ENCODE results near the gene KY.

The KY gene

DNA sequence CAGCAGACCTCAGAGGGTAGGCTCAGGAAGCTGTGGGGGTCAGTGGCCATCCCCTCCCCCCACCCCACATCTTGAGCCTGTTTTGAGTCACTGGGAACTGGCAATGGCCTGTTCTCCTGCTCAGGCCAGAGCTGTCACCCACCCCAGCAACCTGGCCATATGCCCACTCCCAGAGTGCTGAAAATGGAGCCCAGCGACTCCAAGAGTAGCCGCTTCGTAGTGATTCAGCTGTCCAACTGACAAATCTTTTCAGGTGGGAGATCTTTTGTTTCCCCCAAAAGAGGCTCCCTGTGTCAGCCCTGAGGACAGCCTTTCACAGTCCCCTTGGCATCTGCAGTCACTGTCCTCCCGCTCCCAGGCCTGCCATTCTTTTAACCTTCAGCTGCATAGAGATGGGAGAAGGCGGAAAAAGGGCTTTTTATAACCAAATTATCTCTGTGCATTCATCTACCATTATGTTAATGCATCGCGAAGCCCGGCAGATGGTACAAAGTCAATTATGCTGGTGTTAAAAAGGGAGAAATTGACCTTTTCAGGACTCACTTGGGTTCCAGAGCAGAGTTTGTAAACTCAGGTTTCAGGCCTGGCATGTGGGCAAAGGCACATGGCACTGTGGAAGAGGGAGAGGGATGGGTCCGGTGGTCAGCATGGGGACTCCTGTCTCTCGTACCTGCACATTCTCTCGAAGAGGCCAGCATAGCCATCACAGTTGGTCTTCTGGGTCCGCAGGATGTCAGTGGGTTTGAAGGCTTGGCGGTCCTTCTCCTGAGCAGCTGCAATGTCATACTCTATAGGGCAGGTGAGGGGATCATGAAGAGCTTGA lies 32.1 kb downstream of the KY start:
- no peak for DNase-seq

DNA sequence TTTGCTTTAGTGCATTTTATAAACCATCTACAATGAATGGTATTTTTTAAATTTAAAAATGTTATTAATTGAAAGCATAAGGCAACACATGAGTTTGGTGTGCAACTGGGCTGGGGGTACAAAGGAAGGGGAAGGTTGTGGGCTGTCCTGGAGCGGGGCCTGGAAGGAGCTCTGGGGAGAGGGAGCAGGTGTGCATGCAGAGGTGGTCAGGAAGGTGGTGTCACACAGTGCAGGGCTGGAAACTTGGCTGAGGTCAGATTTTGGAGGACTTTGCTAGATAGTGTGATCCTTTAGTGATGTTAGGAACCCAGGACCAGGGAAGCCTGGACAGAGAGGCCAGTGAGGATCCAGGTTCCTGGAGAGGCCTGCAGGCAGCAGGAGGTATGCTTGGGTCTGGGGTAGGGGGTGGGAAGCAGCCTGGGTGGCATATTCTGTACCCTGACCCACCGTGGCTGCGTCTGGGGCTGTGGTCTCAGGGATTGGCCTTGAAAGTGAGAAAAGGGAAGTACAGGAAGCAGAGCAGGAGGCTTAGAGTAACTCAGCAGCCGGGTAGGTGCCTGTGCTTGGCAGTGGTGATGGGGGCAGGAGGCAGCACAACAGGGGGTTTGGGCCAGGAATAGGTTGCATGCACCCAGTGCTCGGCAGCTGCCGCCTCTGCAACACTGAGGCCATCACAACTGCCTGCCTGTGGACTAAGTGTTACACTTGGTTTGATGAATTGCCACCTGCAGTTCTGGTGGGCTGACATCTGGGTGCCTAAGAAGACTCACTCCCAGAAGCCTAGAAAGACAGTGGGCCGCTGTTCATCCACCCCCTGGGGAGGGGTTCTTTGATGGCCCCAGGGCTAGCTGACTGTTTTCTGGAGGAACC lies 33.0 kb downstream of the KY start:
- no peak for DNase-seq

DNA sequence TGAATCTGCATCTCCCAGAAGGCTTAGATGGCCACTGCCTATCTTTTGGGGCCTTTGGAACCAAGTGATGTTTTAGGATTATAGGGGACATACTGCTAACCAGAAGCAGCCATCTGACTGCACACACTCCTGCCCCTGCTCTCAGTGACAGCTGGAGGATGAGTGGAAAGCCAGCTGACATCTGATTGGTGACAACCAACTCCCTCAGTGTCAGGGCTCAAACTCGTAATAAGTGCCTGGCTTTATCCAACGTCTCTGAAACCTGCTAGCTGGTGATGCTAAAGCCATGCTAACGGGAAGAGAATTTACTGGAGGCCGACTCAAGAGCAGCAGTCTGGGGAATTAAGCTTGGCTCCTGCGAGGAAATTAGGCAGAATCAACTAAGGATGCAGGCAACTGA lies 35.1 kb downstream of the KY start:
- DNase-seq: no peak

DNA sequence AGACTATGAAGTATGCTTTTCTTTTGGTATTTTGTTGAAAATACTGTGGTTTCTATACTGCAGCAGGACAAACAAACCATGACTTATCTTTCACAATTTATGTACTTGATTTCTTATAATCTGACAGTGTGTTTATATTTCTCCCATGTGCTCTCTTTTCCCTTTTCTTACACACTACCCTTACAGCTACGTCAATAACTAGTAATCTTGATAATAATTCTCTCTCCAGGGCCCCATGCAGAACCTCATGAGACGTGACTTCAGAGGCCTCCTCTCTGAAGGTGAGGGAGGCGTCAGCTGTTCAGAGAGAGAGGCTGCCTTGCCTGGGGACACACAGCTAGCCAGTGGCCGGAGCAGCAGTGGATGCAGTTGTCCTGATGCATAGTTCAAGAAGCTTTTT lies 35.9 kb downstream of the KY start:
- no peak for DNase-seq

DNA sequence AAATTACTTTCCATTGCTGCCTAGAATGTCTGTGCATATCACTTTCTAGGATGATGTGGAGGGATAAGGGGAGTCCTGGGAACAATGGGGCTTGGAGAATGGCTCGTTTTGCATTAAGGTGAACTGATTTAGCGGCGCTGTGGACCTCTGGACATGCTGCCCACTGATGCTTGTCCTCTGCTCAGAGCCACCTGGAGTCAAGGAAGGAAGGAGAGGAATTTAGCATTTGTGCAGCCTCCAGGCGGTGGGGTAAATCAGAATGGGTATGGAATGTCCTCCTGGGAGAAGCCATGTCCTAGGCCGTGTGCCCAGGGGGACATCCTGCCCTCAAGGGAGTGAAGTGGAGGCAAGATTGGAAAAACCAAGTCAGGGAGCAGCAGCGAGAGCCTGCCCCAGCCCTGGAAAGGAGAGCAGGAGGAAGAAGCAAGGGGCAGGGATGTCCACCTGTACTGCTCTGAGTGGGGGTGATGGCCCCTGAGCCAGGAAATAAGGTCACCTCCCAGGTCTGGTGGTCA lies 37.8 kb downstream of the KY start:
- no peak for DNase-seq

DNA sequence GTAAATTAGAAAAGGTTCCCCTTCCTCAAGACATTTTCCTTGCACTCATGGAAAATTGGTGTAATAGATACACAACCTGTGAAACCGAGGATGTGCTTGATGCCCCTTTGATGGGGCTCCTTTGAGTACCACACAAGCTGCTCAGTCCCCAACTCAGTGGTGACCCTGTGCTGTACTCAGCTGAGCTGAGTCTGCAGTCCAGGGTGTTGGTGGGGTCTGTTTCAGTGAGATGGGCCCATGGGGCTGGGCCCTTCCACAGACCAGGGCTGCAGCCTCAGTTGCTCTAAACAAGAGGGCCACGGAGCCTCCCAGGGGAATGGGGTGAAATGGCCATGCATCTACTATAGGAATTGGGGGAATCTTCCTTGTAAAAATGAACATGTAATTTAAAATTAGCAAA lies 39.3 kb downstream of the KY start:
- no peak for DNase-seq

DNA sequence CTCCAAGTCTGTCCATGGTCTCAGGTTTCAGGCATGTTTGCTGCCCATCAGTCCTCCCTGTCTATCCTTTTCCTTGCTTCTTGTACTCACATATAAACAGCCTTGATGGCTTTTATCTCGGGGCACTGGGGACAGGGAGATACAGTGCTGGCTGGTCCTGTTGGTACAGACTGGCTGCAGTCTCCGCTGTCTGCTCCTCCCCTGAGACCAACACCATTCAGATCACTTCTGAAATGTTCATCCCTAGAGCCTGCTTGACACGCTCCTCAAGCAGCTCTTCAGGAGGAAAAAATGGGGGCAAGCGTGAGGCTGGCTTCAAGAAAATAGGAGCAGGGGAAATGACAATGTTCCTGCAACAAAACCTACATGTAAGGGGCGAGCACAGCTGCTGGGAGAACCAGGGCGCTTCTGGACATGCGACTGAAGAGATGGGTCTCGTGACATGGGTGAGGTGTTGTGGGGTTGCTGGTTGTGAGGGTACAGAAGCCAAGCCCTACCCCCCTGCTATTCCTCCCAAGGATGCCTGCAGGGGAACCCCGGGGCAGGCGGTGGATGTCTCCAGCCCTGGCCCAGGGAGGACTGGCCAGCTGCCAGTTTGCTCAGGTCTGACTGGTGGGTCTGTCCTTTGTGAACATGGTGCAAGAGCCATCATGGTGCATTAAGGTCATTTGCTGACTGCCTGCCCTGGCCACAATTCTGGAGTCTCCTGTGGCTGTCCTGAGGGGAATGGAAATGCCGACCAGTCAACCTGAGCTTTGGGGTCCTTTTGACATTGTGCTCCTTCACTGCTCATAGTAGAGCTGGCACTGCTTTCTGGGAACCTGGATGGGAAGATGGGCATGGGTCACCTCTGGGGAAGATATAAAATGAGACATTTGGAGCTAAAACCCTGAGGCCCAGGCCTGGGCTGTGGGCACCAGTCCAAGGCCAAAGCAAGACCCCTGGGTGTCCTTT lies 40.1 kb downstream of the KY start:
- no peak for DNase-seq

DNA sequence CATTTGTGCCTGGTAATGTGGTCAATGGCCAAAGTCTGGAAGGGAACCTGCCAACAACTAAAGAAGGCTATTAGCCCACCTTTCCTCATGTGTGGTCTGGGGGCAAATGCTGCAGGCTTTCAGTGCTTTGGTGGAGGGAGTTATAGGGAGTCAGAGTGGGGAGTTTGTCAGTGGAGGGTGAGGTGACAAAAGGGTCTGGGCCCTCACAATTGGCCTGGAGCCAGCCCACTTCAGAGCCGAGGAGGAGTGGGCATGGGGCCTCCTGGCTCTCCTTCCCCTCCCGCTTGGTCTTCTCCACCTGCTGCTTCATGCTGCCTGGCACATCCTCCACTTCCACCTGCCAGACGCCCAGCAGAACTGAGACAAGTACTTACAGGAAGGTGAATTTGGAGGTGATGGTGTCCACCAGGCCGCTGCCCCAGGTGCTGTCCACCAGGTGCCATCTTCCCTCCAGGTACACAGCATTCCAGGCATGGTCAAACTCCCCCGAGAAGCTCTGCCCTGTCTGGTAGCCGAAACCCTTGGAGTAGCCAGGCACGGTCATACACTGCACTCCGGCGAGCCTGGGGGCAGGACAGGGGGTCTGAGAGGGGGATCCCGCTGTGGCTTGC lies 40.9 kb downstream of the KY start:
- no peak for DNase-seq

DNA sequence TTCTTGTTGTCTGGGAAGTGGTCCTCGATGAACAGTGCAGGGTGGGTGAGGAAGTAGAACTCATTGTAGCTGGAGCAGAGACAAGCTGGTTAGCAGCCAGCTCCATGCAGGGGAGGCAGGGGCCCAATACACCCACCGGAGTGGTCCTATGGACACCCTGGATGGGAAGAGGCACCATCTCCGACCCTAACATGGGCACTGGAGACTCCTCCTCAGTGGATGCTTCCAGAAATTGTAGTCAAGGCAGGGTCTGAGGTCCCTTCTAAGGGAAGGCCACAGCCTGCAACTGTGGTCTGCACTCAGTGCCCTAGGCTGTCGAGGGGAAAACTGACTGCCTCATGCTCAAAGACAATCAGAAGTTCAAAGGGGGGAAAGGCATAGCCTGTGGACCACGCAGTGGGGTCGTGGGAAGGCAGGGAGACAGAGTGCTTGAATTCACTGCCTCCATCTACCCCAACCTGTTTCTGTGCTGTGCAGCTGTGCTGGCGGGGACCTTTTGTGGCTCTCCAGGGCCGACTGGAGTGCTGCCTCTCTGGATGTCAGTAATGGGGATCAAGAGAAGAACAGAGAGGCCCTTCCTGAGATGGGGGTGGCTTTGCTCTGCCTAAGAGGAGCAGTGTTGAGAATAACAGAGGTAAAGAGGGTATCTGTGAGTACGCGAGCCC lies 41.9 kb downstream of the KY start:
- no peak for DNase-seq

DNA sequence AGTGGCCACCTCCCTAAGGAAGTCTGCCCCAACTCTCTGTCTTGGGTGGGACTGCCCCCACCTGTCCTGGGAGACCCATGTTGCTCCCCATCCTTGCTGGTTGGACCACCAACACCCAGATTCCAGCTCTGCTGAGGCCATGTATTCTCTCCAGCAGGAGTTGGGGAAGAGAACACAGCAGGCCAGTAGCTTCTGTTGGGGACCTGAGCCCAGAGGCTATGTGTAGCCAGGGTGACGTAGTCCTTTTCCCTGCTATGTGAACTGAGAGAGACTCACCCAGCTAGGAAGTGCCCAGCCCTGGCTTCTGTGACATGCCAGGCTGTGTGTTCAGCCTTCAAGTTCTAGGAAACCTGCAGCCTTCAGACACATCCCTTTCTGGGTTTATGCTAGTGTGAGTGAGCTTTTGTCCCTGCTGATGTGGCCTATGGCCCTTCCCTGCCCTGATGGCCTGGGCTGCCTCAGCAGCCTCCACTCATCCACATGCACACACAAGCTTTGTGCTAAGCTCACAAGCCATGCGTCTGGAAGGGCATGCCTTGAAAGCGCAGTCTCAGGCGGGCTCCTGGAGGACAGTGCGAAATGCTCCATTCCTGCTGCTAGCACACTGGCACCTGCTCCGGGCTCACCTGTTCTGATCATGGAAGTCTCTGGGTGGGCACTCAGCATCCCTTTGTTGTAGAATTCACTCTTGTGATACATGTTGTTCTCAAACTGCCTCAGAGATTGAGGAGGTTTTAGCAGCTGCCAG lies 42.6 kb downstream of the KY start:
- no peak for DNase-seq

DNA sequence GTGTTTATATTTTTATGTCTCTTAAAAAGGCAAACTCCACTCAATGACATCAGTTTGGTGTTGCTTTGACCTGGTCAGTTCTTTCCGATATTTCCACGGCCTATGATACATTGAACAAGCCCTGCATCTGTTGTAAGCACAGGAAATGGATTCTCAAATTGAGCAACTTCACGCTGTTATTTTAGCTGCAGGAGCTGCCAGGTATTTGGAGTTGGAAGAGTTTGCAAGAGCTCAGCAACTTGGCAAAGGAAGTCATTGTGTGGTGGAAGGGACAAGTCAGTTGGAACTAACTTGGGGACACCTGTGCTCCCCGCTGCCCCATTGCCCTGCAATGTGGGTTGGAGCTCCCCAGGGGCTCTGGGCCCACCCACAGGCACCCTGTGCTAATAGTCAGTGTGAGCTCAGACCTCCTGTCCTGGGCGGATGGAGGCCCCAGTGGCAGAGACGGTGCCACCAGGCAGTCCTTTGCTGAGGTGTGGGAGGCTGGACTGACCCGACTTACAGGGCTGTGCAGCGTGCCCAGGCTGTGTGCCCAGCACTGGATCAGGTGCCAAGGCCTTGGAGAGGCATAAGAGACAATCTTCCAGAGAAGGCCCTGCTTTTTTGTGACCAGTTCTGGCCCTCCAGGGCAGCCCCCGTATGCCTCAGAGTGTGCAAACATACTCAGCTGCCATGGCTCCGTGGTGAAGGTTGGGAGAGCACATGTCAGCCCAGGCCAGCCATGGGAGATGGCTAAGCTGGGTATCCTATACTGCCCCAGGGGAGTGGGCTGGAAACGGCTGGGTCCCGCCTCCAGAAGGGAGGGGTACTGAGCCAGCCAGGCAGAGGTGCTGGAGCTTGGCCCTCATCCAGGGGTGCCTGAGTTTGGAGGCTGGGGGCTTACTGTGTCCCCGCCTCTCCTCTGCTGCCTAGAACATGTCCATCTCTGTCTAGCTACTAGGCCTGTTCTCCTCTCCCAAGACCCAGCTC lies 43.5 kb downstream of the KY start:
- DNase-seq: no peak

DNA sequence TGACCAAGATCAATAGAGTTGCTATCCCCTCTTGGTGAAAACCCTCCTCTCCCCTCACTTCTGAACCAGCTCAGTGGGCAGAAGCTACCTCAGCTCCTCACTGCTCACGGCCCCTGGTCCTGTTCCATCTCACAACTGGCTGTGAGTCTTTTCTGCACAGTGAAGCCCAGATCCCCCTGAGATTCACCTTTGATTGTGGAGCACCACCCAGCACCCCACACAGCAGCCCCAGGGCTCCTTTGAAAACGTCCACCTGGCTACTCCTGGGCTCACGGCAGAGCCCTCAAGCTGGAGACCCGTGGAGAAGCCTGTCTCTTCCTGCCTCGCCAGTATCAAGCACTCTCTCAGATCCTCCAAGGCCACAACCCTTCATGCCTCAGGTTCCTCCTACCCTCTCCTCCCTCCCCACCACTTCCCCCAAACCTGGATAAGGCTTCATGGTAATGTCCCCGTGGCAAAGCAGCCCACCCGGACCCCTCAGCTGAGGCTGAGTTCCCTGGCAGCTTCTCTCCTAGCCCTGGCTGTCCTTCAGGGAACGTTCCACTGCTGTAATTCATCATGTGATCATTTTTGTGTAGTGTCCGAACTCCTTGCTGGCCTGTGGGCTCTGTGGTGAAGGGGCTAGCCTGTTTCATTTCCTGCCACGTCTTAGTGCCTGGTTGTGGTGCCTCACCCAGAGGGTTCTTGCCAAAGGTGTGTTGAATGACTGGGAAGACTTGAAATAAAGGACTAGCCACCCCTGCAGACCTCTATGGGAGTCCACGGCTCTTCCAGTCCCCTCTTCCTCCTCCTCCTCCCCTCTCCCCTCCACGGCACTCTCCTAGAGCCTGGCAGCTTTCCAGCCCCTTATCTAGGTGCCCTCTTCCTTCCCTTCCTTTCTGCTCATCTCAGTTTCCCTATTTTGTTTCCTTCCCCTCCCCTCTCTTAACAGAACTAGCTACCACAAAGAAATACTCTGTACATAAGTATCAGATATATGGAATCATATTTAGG lies 44.5 kb downstream of the KY start:
- DNase-seq: no peak

DNA sequence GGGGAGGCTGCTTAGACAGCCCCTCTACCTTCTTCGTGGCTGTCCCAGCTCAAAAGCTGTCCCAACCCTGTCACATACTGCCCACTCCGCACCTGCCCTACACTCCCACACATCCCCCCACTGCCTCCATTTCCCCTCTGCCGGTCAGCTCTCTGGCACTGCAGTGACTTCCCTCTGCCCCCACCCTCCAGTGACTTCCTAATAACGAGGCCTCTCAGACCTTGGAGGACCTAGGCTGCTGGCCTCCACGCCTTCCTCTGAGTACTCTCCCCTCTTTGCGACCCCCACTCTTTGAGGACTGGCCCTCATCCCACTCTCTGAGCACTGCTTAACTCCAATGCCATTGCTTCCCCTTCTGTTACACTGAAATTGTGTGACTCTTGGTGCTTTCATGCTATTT lies 45.3 kb downstream of the KY start:
- no peak for DNase-seq

DNA sequence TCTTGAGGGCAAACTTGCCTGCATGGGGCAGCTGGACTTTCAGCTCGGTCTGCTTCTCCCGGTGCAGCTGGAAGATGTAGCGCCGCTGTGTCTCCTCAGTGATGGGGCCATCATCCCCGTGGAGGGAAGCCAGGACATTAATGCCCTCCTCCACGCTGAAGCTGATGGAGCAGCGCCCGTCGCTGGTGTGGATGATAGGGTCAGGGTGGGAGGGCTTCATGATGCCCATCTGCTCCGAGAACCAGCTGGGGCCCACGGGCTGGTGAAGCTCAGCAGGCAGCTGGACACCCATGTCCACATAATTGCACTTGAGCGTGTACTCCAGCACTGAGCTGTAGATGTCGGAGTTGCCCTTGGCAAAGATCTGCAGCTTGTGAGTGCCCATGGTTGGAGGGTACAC lies 46.9 kb downstream of the KY start:
- no peak for DNase-seq

DNA sequence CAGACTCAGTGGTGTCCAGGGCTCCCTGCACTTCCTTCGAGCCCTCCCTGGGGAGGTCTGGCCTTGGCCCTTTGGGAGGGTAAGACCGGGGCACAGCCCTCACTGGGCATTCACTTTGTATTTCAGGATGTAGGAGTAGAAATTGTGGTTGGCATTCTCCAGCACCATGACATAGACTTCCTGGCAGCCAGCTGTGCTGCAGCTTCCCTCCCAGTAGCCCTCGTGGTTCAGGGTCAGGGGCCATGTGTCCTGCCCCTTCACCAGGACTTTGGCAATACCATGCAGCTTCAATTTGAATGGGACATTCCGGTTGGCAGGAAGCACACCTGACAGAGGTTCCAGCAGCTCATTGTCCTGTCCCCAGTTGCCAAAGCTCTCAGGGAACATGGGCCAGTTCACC lies 47.3 kb downstream of the KY start:
- no peak for DNase-seq

DNA sequence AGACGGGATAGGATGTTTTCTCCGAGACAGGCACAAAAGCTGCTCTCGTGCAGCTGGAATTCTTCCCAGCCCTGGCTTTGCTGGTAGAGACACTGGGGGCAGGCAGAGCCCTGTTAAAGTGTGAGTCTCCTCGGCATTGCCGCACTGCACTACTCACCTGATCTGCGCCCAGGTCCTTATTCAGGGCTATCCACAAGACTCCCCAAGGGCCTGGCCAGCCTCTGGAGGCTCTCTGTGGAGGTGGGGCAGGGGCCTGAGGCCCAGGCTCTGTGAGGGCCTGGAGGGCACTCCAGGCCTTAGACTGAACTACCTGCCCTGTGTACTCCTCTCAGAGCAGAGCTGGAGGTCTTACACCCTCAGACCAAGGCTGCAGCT lies 48.4 kb downstream of the KY start:
- no peak for DNase-seq

DNA sequence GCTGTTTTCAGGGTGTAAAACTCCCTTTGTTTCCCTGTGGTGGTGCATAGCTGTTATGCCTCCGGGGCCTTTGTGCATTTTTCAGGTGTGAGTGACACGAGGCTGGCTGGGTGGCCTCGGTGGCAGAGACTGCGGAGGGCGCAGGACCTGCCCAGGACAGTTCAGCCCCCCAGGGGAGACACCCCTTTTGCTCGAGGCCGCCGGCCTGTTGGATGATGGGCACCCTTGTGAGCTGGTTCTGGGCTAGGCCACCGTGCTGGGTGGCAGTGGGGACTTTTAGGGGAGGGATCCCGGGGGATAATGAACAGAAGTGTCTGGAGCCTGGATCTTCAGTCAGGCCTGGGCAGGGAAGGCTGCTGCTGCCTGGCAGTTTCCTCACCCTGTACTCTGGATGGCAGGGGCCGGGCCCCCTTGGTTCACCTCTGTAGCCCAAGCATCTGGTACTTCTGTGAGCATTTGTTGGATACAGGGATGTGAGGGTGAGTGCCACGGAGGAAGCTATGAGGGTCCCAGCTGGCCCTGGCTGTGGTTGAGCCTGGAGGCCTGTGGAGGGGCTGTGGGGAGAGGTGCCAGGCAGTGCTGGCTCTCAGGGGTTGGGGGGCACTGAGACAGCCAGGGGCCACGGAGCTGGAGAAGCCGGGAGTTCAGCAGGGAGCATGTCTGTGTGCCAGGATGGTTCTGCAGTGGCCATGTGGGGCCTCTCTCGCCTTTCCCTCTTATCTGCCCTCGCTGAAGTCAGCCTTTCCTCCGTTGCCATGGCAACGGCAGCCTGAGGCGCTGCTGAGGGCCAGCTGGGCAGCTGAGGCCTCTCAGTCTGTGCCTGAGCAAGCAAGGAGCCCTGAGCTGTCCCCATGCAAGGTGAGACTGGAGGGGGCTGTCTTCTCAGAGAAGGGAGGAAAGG lies 49.0 kb downstream of the KY start:
- no peak for DNase-seq
